Hematopoietic multipotent progenitor cell treated with erythropoietin and hydrocortisone succinate and interleukin-3 and kit ligand, for 6 days (in vitro differentiated cells): ENCODE data around the gene HOXB3.

Experiments
- DNase-seq: peaks from one replicate; pipeline ENCODE4 v3.0.0-alpha.2; 2015

Gene HOXB3

DNA sequence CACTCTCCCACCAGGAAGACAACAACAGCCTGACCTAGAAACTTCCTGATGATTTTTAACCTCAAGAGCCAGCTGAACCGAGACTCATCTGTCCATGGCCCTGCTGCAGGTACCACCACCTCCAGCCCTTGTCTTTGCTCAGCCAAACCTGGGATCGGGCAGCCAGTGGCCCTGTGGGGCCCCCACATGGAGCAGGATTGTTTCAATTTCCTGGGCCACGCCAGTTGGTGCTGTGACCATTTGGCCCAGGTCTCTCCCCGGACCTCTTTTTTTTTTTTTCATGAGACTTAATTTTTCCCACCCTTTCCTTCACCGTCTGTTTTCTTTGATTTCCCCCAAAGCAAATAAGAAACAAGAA, 36.9 kb downstream of the HOXB3 start:
- no peak for DNase-seq

DNA sequence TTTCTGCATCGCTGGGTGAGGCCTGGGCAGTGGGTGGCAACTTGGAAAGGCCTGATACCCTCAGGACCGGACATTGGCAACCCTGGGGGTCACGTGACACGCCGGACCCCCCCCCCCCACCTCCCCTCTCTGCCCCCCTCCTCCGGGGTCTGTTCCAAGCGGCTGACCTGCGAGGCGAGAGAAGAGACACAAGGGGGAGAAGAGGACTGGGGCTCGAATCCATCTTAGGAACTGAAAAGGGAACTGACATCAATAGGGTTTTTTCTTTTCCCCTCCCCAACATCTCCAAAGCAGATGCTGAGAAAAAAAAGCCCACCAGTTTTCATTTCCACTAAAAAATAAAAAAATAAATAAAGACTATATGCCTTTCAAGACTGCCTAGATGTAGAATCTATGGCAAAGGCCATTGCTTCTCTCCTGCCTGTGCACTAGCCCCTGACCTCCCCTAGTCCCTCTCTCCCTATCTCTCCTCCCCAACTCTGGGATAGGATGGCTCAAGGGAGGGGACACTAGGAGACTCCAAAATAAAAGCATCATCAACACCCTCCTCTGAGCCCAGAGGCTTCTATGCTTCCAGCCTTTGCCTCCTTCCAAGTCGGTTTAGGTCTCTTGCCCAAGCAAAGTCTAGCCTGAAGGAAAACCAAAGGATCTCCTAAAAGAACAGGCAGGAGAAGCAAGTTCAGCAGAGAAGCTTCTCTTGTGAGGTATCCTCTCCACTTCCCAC, 37.4 kb downstream of the HOXB3 start:
- no peak for DNase-seq

- no peak for DNase-seq
Measured at GRCh38 chr17:48551596-48552465, 38.2 kb downstream of the HOXB3 start.

DNA sequence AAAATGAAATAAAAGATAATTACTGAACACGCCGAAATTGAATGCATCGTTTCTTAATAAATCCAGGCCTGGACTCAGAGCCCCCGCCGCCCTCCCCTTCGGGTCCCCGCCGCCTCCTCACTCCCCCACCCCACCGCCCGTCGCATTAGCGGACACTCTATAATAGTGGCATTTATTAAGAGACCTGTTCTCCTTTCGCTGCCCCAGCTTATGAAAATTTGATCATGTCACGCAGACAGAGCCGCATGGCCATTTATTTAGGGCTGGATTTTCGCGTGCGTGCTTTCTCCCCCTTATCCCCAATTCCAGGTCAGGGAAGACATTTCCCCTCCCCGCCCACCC, 38.9 kb downstream of the HOXB3 start:
- no peak for DNase-seq

DNA sequence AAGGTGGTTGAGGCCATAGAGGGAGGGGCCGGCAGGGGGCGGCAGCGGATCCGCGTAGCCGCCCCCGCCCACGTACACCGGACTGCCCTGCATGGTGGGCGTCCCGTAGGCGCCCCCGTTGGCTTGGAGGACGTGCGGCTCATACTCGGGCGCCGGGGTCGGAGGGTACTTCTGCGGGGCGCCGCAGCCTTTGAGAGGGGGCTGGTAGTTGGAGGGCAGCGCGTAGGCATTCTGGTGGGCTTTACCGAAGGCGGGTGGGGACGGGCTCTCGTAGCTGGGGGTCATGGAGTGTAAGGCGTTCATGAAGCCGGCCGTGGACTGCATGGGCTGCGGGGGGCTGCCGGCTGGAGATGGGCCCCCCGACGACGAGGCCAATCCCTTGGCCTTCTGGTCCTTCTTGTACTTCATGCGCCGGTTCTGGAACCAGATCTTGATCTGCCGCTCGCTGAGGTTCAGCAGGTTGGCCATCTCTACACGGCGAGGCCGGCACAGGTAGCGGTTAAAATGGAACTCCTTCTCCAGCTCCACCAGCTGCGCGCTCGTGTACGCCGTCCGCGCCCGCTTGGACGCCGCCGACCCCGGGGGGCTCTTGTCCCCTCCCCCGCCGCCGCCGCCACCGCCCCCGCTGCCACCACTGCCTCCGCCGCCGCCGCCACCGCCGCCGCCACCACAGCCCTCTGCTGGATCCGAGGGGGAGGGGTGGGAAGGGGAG, 39.4 kb downstream of the HOXB3 start:
- no peak for DNase-seq

GRCh38 chr17:48549914-48550501, 40.0 kb downstream of the HOXB3 start:
- no peak for DNase-seq

GRCh38 chr17:48549281-48549630, 40.8 kb downstream of the HOXB3 start:
- DNase-seq, result no peak

DNA sequence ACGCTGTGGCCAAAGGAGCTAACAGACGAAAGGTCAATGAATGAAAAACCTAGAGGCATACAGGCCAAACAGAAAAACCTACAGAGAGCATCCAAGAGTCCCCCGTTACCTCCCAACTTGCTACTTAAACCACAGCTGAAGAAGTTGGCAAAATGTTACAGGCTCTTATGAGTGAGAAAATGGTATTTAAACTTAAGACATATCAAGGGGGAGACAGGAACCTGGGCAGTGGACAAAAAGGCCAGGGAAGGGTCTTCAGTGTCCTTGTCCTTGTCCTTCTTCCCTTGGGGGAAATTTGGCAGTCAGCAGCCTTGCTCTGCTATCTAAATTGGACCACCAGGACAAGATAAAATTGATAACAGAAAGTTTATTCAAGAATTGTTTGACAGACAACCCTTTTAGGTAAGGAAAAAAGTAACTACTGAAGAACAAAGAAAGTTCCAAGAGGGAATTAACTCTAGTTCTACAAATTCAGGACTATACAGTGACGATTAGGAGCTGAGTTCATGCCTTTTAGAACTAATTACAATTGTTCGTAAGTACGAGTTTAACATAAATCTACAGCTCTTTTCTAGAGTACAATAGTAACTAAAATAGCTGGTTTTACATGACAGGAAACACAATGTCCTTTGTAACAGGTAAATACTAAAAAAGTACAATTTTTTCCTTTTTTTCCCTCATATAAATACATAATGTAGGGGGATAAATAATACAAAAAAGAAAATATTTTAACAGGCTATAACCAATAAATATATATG, 41.3 kb downstream of the HOXB3 start:
- no peak for DNase-seq

DNA sequence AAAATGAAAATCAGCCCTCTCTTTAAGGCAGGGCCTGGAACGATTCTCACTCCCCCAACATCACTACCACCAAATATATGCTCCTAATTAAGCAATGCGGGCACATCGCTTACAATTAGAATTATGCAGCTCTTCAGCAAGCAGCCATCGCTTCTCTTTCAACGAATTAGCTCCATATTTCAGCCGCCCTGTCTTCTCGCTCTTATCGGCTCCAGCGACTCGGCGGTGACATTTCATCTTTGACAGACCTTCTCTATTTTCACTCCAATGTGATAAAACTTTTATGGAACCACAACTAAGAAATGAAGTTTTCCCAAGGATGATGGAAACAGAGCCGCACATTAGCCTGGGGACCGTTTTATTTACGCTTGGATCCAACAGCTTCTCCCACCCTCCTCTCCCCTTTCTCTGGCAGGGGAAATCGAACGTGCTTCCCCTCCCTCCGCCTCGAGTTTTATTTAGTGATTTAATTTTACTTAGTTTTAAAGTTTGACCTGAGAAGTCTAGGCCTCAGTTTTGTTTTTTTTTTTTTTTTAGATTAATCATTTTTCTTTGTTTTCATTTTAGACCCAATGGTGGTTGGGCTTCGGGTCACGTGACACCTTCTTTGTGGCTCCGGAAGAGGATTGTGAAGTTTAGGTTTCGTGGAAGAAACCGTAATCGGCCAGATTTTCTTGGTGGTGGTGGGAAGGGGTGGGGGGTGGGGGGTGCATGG, 42.1 kb downstream of the HOXB3 start:
- peak; percentile 87 for DNase-seq

DNA sequence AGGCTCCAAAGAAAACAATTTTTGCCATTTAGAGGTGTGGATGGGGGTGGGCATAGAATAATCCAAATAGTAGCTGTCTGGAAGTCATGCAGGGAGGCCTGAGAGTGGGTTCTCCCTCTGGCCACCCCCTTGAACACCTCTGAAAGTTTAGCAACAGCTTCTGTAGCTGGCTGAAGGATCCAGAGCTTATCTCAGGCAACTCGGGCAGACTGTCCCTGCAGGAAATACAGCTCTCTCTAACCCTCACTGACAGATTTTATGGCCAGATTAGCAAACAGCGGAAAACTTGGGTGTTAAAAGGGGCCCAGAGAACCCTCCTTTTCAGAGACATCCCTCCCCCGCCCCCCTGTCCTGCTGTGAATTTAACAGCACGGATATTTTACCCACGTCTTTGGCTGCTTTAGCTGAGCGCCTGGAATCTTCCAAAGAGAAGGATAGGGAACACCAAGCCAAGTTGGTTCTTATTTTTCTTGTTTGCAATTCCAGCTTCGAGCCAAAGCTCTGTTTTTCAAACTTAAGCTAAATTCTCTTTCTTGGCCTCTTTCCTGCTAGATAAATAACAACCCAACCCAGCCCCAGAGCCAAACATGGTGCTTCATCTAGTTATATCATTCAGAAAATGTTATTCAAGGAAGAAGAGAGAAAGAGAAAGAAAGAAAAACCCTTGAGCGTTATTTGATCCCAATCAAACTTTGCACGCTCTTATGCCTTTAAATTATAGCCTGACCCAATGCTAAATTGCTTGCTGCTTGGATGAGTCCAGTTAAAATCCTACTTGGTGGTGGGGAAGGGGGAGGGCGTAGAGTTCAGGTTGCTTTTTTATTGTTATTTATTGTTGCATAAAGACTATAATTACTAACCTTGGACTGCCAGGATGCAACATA, 42.9 kb downstream of the HOXB3 start:
- peak; percentile 96 for DNase-seq

DNA sequence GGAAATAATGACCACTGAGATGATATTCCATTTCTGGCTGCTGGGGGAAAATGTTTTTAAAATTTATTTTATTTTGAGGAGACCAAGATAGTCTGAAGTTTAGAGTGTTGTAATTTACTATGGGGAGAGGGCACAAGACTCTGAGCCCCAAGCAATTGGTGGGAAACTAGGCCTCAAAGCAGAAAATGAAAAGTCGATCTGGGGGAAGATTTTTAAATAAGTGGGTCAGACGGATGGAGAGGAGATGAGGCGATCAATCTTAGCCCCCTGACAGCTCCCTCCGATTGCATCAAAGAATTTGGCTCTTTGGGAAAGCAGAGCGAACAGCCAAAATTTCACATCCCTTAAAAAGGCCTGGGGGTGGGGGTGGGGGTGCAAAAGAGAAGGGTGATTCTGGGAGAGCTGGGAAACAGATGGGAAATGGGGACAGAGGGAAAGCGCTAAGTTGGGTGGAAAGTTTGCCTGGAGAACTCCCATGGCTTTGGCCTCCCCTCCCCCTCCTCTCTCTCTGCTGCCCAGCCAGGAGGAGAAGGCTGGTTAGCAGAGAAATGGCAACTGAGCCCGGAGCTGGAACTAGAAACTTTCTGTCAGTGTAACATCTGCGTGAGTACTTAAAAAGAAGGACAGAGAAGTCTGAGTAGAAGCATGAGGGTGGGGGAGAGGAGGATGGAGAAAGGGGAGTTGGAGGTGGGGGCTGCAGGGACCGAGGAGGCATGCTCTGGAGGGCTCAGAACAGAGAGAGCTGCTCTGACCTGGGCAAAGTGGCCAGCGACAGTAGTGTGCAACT, 43.7 kb downstream of the HOXB3 start:
- peak; percentile 56 for DNase-seq

DNA sequence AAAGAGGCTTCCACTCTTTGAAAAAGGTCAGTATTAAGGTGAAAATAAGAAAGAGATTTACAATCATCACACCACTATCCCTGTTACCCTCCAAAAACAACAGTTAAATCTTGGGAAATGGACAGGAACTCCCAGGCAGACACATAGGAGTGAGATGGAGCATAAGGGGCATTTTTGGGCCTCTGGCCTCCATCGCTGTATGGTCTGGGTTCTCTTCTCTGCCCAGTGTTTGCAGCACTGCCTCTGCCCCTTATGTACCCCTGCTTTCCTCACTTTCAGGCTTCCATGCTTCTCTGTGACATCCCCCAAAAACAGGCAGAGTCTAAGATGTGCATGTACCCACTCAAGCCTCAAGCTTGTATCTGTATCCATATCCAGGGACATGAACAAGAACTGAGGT, 44.5 kb downstream of the HOXB3 start:
- DNase-seq, result peak; percentile 31

GRCh38 chr17:48545022-48545375, 45.0 kb downstream of the HOXB3 start, which contains the start of gene HOXB2:
TSS of gene HOXB2 (minus strand) at chr17:48545109. CDS start at chr17:48544911, 198 bp downstream.
- peak; percentile 77 for DNase-seq

DNA sequence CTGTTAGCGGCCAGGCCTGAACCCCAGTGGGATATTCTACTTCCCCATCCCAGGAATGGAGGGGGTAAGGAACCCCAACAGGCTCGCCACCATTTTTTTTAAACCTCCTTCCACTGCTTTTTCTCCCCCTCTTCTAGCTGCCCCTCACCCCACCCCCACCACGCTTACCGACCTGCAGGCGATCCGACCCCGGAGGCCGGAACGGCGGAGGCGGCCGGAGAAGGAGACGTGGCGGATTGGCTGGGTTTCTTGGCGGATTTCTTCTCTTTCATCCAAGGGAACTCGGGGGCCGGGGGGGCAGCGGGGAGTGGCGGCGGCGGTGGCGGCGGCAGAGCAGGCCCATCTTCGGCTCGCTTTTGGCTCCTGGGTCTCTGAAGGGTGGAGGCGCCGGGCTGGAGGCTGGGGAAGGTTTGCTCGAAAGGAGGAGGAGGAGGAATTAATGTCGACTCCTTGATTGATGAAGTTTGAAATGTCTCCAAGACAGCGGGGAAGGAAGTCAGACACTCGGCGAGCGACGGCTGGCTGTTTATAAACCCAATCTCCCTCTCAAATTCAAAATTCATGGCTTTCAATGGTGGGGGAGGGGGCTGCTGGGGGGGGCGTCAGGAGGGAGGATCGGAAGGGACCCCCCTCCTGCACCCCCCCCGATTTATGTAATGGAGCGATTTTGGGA, 45.6 kb downstream of the HOXB3 start:
- DNase-seq, result peak; percentile 76

- no peak for DNase-seq
Measured at GRCh38 chr17:48543854-48544348, 46.1 kb downstream of the HOXB3 start.

GRCh38 chr17:48543107-48543853, 46.8 kb downstream of the HOXB3 start:
- DNase-seq, result peak; percentile 72

GRCh38 chr17:48542698-48543106, 47.3 kb downstream of the HOXB3 start:
- DNase-seq, result no peak

GRCh38 chr17:48542114-48542656, 47.9 kb downstream of the HOXB3 start:
- peak; percentile 65 for DNase-seq
